K562 (cell line): Measurements from ENCODE around the gene GANAB. TPM values are rescaled to one million over a fixed set of nuclear protein-coding genes. Genes with fewer than 3 reads are reported as not detected.
A peak's percentile ranks its signal among the peaks of the same experiment; 100 is the strongest.

ENCODE experiments used
- CBX1 ChIP-seq: sonication (generic); IDR thresholded peaks from 2 replicates; pipeline ENCODE4 v1.6.1; 2016; ENCODE audit warnings: antibody characterized with exemption, low read depth, mild to moderate bottlenecking
- FOXO4 ChIP-seq: fragments of 450-650 bp; formaldehyde crosslinking; IDR thresholded peaks from 2 replicates; pipeline ENCODE4 v1.4.0; 2020; ENCODE audit warnings: mild to moderate bottlenecking, moderate library complexity
- FOXP1 ChIP-seq: sonication (generic); formaldehyde crosslinking; IDR thresholded peaks from 2 replicates; pipeline ENCODE4 v1.8.0; 2022; ENCODE audit warnings: mild to moderate bottlenecking, missing genetic modification reagents
- GABPB2 ChIP-seq: fragments of 250-450 bp; sonication (Bioruptor Pico); conservative IDR thresholded peaks from 2 replicates; pipeline ENCODE4 v1.5.1; 2021; ENCODE audit warnings: mild to moderate bottlenecking
- ILF3 ChIP-seq: fragments of 450-650 bp; IDR thresholded peaks from 2 replicates; pipeline ENCODE4 v1.6.1; 2018; ENCODE audit warnings: antibody characterized with exemption, mild to moderate bottlenecking, moderate library complexity, borderline replicate concordance
- MAFF ChIP-seq: IDR thresholded peaks from 2 replicates; pipeline ENCODE4 v1.6.1; 2012; ENCODE audit warnings: low read length, improper control_type of control experiment
- RCOR1 ChIP-seq, 2 experiments: IDR thresholded peaks; 2 replicates each; pipeline ENCODE4 v1.6.1; 2012; ENCODE audit warnings: low read depth in 2 of 2, low read length in 2 of 2, borderline replicate concordance in 1 of 2, improper control_type of control experiment in 1 of 2
- STAG1 ChIP-seq: sonication (generic); formaldehyde crosslinking; IDR thresholded peaks from 2 replicates; pipeline ENCODE4 v1.5.0; 2020; ENCODE audit warnings: missing genetic modification reagents, borderline replicate concordance
- THAP7 ChIP-seq: fragments of 250-450 bp; sonication (Bioruptor Pico); IDR thresholded peaks from 2 replicates; pipeline ENCODE4 v1.5.0; 2021
- U2AF2 ChIP-seq: fragments of 200-400 bp; formaldehyde crosslinking; optimal IDR thresholded peaks from 2 replicates; pipeline ENCODE3; 2017; ENCODE audit warnings: low read depth, mild to moderate bottlenecking, low read length
- ZBTB11 ChIP-seq, 3 experiments: fragments of 200-800 bp in 1 of 3; fragments of 250-450 bp in 1 of 3; fragments of 450-650 bp in 1 of 3; sonication (Bioruptor Pico) in 1 of 3; sonication (Bioruptor generic) in 1 of 3; formaldehyde crosslinking in 1 of 3; IDR thresholded peaks; 2 replicates each; pipeline versions ENCODE4 v1.6.1 to v1.8.0; 2016 to 2022; ENCODE audit warnings: mild to moderate bottlenecking in 2 of 3, missing genetic modification characterization in 2 of 3, missing compliant biosample characterization in 1 of 3, moderate library complexity in 1 of 3
- ZFP91 ChIP-seq: sonication (generic); formaldehyde crosslinking; IDR thresholded peaks from 2 replicates; pipeline ENCODE4 v1.8.0; 2022; ENCODE audit warnings: mild to moderate bottlenecking, missing genetic modification reagents
- ZNF395 ChIP-seq: fragments of 200-800 bp; sonication (Bioruptor generic); IDR thresholded peaks from 2 replicates; pipeline ENCODE4 v1.6.1; 2017; ENCODE audit warnings: missing genetic modification characterization, missing compliant biosample characterization
- ZNF740 ChIP-seq, 3 experiments: fragments of 200-800 bp in 1 of 3; sonication (Bioruptor generic) in 1 of 3; sonication (generic) in 1 of 3; formaldehyde crosslinking in 1 of 3; IDR thresholded peaks; 2 replicates each; pipeline versions ENCODE4 v1.6.1 to v1.8.0; 2016 to 2022; ENCODE audit warnings: mild to moderate bottlenecking in 2 of 3, missing compliant biosample characterization in 2 of 3, missing genetic modification characterization in 2 of 3, missing genetic modification reagents in 1 of 3
- ZNF778 ChIP-seq: fragments of 450-650 bp; formaldehyde crosslinking; IDR thresholded peaks from 2 replicates; pipeline ENCODE4 v1.4.0; 2020; ENCODE audit warnings: mild to moderate bottlenecking, moderate library complexity
- polyA plus RNA-seq, 8 experiments: library from polyadenylated mRNA; depleted of rRNA in 4 of 8; stranded (reverse) in 5 of 8; unstranded in 3 of 8; fragments of >200 nt; fragmentation: Nextera tagmentation in 2 of 8; fragmentation: Illumina TruSeq in 1 of 8; extraction: Ambion mirVana in 2 of 8; extraction: Trizol in 1 of 8; gene quantifications; 2 replicates each; pipeline versions ENCODE4 v1.2.1 to v1.2.3, GENCODE V29; 2011 to 2014; ENCODE audit warnings: inconsistent platforms in 1 of 8, missing spikeins in 1 of 8
- total RNA-seq, 7 experiments: library from RNA; depleted of rRNA in 6 of 7; stranded (reverse); fragments of >200 nt in 6 of 7; fragmentation: Illumina TruSeq in 2 of 7; extraction: Trizol in 2 of 7; gene quantifications; 2 replicates each; pipeline versions ENCODE4 v1.2.1 to v1.2.3, GENCODE V29; 2011 to 2021; ENCODE audit warnings: low replicate concordance in 1 of 7

GANAB gene
- total and polyA plus RNA-seq, 9 of the 15 experiments (the other 6 are each of a cell fraction or from before 2014, with no cell fraction given) = 6.5 to 284 (median 161) TPM

GRCh38 chr11:62601372-62602140 lies 44.9 kb downstream of the GANAB start, which contains the start of gene MTA2 (continued):
- TF ChIP-seq ZBTB11 (CRISPR knock-in tag; IDR thresholded peaks at IDR 0.05) = peak in 1 of 3 experiments; percentile 70; a peak in 2 of 6 replicates
- TF ChIP-seq STAG1 (CRISPR knock-in tag) = no peak
- TF ChIP-seq ZNF740 (CRISPR knock-in tag; IDR thresholded peaks at IDR 0.05) = 0 out of 2 replicates have a peak, but pooled peaks have one; percentile 51
- TF ChIP-seq ZNF740 (tag; IDR thresholded peaks at IDR 0.05) = no peak
- TF ChIP-seq THAP7 (CRISPR knock-in tag) = no peak
- TF ChIP-seq FOXO4 = no peak
- no peak for TF ChIP-seq ZNF778 (CRISPR knock-in tag)
- no peak; the same call in 1 of the 2 replicates for TF ChIP-seq ZNF395 (CRISPR knock-in tag)
- no peak for TF ChIP-seq GABPB2 (CRISPR knock-in tag)
- no peak for TF ChIP-seq MAFF
- no peak for TF ChIP-seq RCOR1 (IDR thresholded peaks at IDR 0.05; ENCODE audit: borderline replicate concordance in 1 of 2, low read depth in 2 of 2, low read length in 2 of 2)
- no peak for TF ChIP-seq ZFP91 (CRISPR knock-in tag)
- no peak for TF ChIP-seq FOXP1 (CRISPR knock-in tag)
- TF ChIP-seq ILF3 = no peak; the same call in 1 of the 2 replicates
- no peak for TF ChIP-seq U2AF2
- peak; percentile 55; the same call in 1 of the 2 replicates for TF ChIP-seq CBX1
